Transverse colon (tissue), 4 donors: ENCODE measurements around the gene LRRC61. TPM values are rescaled to one million over a fixed set of nuclear protein-coding genes. Genes with fewer than 3 reads are reported as not detected.

Experiments used
- DNase-seq: peaks from one replicate; pipeline ENCODE4 v3.0.0-alpha.2; 2019
- H3K27ac ChIP-seq, 4 donors: fragments of 200-600 bp; sonication (generic); 2 replicates each; pipeline ENCODE4 v1.5.1; 2016 to 2018; ENCODE audit warnings: inconsistent platforms in 4 of 4
- H3K27me3 ChIP-seq: fragments of 200-600 bp; sonication (generic); 2 replicates; pipeline ENCODE4 v1.5.1; 2017; ENCODE audit warnings: inconsistent platforms
- H3K36me3 ChIP-seq, 4 donors: fragments of 200-600 bp; sonication (generic); 2 replicates each; pipeline ENCODE4 v1.5.1; 2017 to 2019; ENCODE audit warnings: inconsistent platforms in 4 of 4
- H3K4me1 ChIP-seq, 4 donors: fragments of 200-600 bp; sonication (generic); 2 replicates each; pipeline ENCODE4 v1.5.1; 2017 to 2020; ENCODE audit warnings: inconsistent platforms in 4 of 4
- H3K4me3 ChIP-seq, 4 donors: fragments of 200-600 bp; sonication (generic); 1 replicate in 1 of 4; 2 replicates in 3 of 4; pipeline versions ENCODE4 v1.5.1 to v1.6.1; 2017 to 2019; ENCODE audit warnings: inconsistent platforms in 4 of 4
- H3K9me3 ChIP-seq, 2 donors: fragments of 200-600 bp; sonication (generic); 2 replicates each; pipeline ENCODE4 v1.5.1; 2017 to 2019; ENCODE audit warnings: inconsistent platforms in 2 of 2
- CTCF ChIP-seq, 5 experiments: fragments of 200-600 bp in 3 of 5; fragments of 450-650 bp in 2 of 5; sonication (generic) in 3 of 5; IDR thresholded peaks; 1 replicate in 2 of 5; 2 replicates in 3 of 5; pipeline ENCODE4 v1.5.1; 2016 to 2017; ENCODE audit warnings: antibody characterized with exemption in 5 of 5, inconsistent platforms in 3 of 5, mild to moderate bottlenecking in 2 of 5, moderate library complexity in 1 of 5
- EP300 ChIP-seq: sonication (generic); formaldehyde crosslinking; IDR thresholded peaks from one replicate; pipeline ENCODE4 v1.6.1; 2017; ENCODE audit warnings: antibody characterized with exemption, low read depth
- POLR2A ChIP-seq: fragments of 450-650 bp; IDR thresholded peaks from one replicate; pipeline ENCODE4 v1.6.1; 2016; ENCODE audit warnings: antibody characterized with exemption, mild to moderate bottlenecking, moderate library complexity
- POLR2AphosphoS5 ChIP-seq, 3 donors: sonication (generic); formaldehyde crosslinking; IDR thresholded peaks; one replicate each; pipeline ENCODE4 v1.6.1; 2016; ENCODE audit warnings: antibody characterized with exemption in 3 of 3
- WGBS, 2 donors: methylation state at CpG; one replicate each; pipeline ENCODE4 v1.1.5; 2018; ENCODE audit warnings: low coverage in 1 of 2; 5-methylcytosine and 5-hydroxymethylcytosine counted together
- in situ Hi-C, 4 donors: fragments of 200-750 bp; cut with MboI; loops; one replicate each; pipeline versions ENCODE4 v1.15.0 to v1.15.1; 2017; ENCODE audit warnings: low sequenced_read_pairs in 3 of 4, low pct_ligation_motif_present in 1 of 4, low pct_unique_long_range_greater_than_20kb in 1 of 4
- intact Hi-C: fragments of 100-400 bp; cut with DNase I; formaldehyde crosslinking; loops from one replicate; pipeline ENCODE4 v1.15.1; 2023; ENCODE audit warnings: low total_unique reads
- total RNA-seq, 4 donors: library from RNA; depleted of rRNA; stranded (reverse); fragments of >200 nt; gene quantifications; one replicate each; pipeline ENCODE4 v1.1.0, GENCODE V29; 2016

Gene LRRC61
- total RNA-seq, 4 donors from 2014 or later = 1.4 to 55.4 (median 17.2) TPM

GRCh38 chr7:150368884-150369747, 46.0 kb downstream of the LRRC61 start:
- peaks cover 24 to 70% (median 49%) of the 10 kb centered on the region in 4 donors for H3K4me1 ChIP-seq
- WGBS, 2 donors = 1% methylated on average over 41 of the region's 58 CpGs; no CpG with 5 or more reads in 1 of the 2 donors
- TF ChIP-seq POLR2A = peak; percentile 35
- no peak for TF ChIP-seq EP300
- H3K36me3 ChIP-seq = no peaks in the 10 kb centered on the region
- peak overlapping the region; percentile 93 to 99 (median 97) for H3K27ac ChIP-seq
- in situ Hi-C loops = no loop called here
- intact Hi-C loops = no loop called here
- no peaks in the 10 kb centered on the region for H3K27me3 ChIP-seq
- DNase-seq = peak; percentile 67
- H3K9me3 ChIP-seq = no peaks in the 10 kb centered on the region
- peak overlapping the region; percentile 70 to 90 (median 86) for H3K4me3 ChIP-seq

- Histone ChIP-seq H3K27ac (peak overlapping the region; percentile 93 to 99 (median 97)), H3K36me3 (no peaks in the 10 kb centered on the region), H3K4me1 (peaks cover 24 to 75% (median 53%) of the 10 kb centered on the region in 4 donors), H3K27me3 (no peaks in the 10 kb centered on the region), H3K4me3 (peak overlapping the region; percentile 70 to 90 (median 86)), H3K9me3 (no peaks in the 10 kb centered on the region)
- intact Hi-C loops (no loop called here), in situ Hi-C loops (no loop called here)
- 39% methylated on average over 22 of the region's 23 CpGs; no CpG with 5 or more reads in 1 of the 2 donors for WGBS, 2 donors
- DNase-seq = no peak
- TF ChIP-seq POLR2A (no peak), EP300 (no peak), CTCF (IDR thresholded peaks at IDR 0.05) (no peak), POLR2AphosphoS5 (IDR thresholded peaks at IDR 0.05) (no peak)
These were observed 46.8 kb downstream of the LRRC61 start for GRCh38 chr7:150369748-150370501.

- Histone ChIP-seq H3K9me3 (no peaks in the 10 kb centered on the region), H3K27me3 (no peaks in the 10 kb centered on the region), H3K4me3 (peak overlapping the region in 3 of 4 donors; percentile 70 to 90 (median 84)), H3K27ac (peak overlapping the region; percentile 93 to 99 (median 97)), H3K4me1 (peaks cover 24 to 82% (median 55%) of the 10 kb centered on the region in 4 donors), H3K36me3 (no peaks in the 10 kb centered on the region)
- TF ChIP-seq POLR2A (no peak), POLR2AphosphoS5 (IDR thresholded peaks at IDR 0.05) (no peak), CTCF (IDR thresholded peaks at IDR 0.05) (no peak), EP300 (no peak)
- in situ Hi-C loops (no loop called here), intact Hi-C loops (no loop called here)
- 0 to 62% methylated on average over 1 to 3 of the region's 3 CpGs for WGBS, 2 donors
- DNase-seq = no peak
These were observed 47.5 kb downstream of the LRRC61 start for GRCh38 chr7:150370612-150371071.

- whole genome bisulfite sequencing, 2 donors = 73% methylated on average over 26 of the region's 48 CpGs; no CpG with 5 or more reads in 1 of the 2 donors
- Histone ChIP-seq H3K27ac (peak overlapping the region; percentile 93 to 99 (median 97)), H3K36me3 (no peaks in the 10 kb centered on the region), H3K4me3 (peak overlapping the region in 3 of 4 donors; percentile 16 to 90 (median 70)), H3K27me3 (no peaks in the 10 kb centered on the region), H3K9me3 (no peaks in the 10 kb centered on the region), H3K4me1 (peaks cover 24 to 85% (median 61%) of the 10 kb centered on the region in 4 donors)
- no peak for DNase-seq
- intact Hi-C loops (no loop called here), in situ Hi-C loops (no loop called here)
- TF ChIP-seq CTCF (IDR thresholded peaks at IDR 0.05) (no peak), POLR2AphosphoS5 (IDR thresholded peaks at IDR 0.05) (no peak), POLR2A (no peak), EP300 (no peak)
These were observed 48.2 kb downstream of the LRRC61 start for GRCh38 chr7:150371131-150371995.
